Prostate gland (tissue), 2 donors: Measurements from ENCODE around the gene SPATA31D1. TPM values are rescaled to one million over a fixed set of nuclear protein-coding genes. Genes with fewer than 3 reads are reported as not detected.

Experiments used
- DNase-seq: peaks from one replicate; pipeline ENCODE4 v3.0.0-alpha.2; 2019; ENCODE audit warnings: low spot score
- H3K27ac ChIP-seq, 2 donors: fragments of 200-600 bp; sonication (generic); 2 replicates each; pipeline ENCODE4 v1.5.1; 2017 to 2019
- H3K27me3 ChIP-seq: fragments of 200-600 bp; sonication (generic); replicated peaks from 2 replicates; pipeline ENCODE4 v1.5.1; 2019; ENCODE audit not compliant: insufficient read depth
- H3K36me3 ChIP-seq, 2 donors: fragments of 200-600 bp; sonication (generic); 1 replicate in 1 of 2; 2 replicates in 1 of 2; pipeline versions ENCODE4 v1.5.1 to v1.8.1; 2017 to 2019
- H3K4me1 ChIP-seq: fragments of 200-600 bp; sonication (generic); replicated peaks from 2 replicates; pipeline ENCODE4 v1.5.1; 2019
- H3K4me3 ChIP-seq, 2 donors: fragments of 200-600 bp; sonication (generic); 2 replicates each; pipeline ENCODE4 v1.5.1; 2017 to 2019
- H3K9me3 ChIP-seq: fragments of 200-600 bp; sonication (generic); 2 replicates; pipeline ENCODE4 v1.5.1; 2017
- CTCF ChIP-seq, 4 experiments: fragments of 200-600 bp in 2 of 4; fragments of 450-650 bp in 2 of 4; sonication (generic) in 2 of 4; IDR thresholded peaks; 1 replicate in 3 of 4; 2 replicates in 1 of 4; pipeline ENCODE4 v1.5.1; 2016 to 2019; ENCODE audit warnings: antibody characterized with exemption in 4 of 4, mild to moderate bottlenecking in 2 of 4, moderate library complexity in 2 of 4
- POLR2A ChIP-seq: fragments of 450-650 bp; IDR thresholded peaks from one replicate; pipeline ENCODE4 v1.6.1; 2016; ENCODE audit warnings: antibody characterized with exemption, mild to moderate bottlenecking
- POLR2AphosphoS5 ChIP-seq: sonication (generic); formaldehyde crosslinking; IDR thresholded peaks from one replicate; pipeline ENCODE4 v1.6.1; 2017; ENCODE audit warnings: antibody characterized with exemption
- WGBS: methylation state at CpG from one replicate; pipeline ENCODE4 v1.1.5; 2018; 5-methylcytosine and 5-hydroxymethylcytosine counted together
- intact Hi-C: fragments of 100-400 bp; cut with DNase I; formaldehyde crosslinking; loops from one replicate; pipeline ENCODE4 v1.14.2; 2022
- total RNA-seq, 2 donors: library from RNA; depleted of rRNA; stranded (reverse); fragments of >200 nt; gene quantifications; one replicate each; pipeline ENCODE4 v1.1.0, GENCODE V29; 2016

The SPATA31D1 gene
- total RNA-seq, 2 donors from 2014 or later = 2.0 TPM; not detected in 1

GRCh38 chr9:81968026-81968425, 20.5 kb upstream of the SPATA31D1 start:
- Histone ChIP-seq H3K4me3 (no peak overlapping the region), H3K4me1 (no peaks in the 10 kb centered on the region), H3K36me3 (no peaks in the 10 kb centered on the region), H3K27me3 (no peaks in the 10 kb centered on the region), H3K9me3 (no peaks in the 10 kb centered on the region), H3K27ac (no peak overlapping the region)
- no peak for DNase-seq
- TF ChIP-seq POLR2AphosphoS5 (no peak), POLR2A (no peak), CTCF (IDR thresholded peaks at IDR 0.05) (no peak)
- intact Hi-C loops = no loop called here
- WGBS = 93% methylated on average over 3 of the region's 3 CpGs

DNA sequence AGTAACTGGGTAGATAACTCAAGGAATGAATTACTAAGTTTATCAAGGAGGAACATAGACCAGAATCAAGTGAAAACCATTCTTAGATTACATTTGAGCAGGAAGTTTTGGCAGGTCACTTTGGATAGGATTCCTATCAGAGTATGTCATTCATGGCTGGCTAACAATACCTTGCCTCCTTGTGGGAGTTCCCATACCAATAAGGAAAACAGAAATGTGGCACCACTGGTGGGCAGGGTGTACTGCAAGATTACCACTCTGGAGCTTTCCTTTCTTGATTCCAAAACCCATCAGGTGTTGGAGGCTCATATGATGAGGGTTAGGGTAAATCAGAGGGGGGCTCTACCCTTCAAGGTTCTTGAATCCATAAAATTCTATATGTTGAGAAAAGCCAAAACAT, 18.6 kb upstream of the SPATA31D1 start:
- no peak for TF ChIP-seq POLR2AphosphoS5
- TF ChIP-seq POLR2A = no peak
- TF ChIP-seq CTCF (IDR thresholded peaks at IDR 0.05) = no peak
- Histone ChIP-seq H3K4me1 (no peaks in the 10 kb centered on the region), H3K9me3 (no peaks in the 10 kb centered on the region), H3K36me3 (no peaks in the 10 kb centered on the region), H3K4me3 (no peak overlapping the region), H3K27ac (no peak overlapping the region), H3K27me3 (no peaks in the 10 kb centered on the region)
- intact Hi-C loops = no loop called here
- DNase-seq = no peak

DNA sequence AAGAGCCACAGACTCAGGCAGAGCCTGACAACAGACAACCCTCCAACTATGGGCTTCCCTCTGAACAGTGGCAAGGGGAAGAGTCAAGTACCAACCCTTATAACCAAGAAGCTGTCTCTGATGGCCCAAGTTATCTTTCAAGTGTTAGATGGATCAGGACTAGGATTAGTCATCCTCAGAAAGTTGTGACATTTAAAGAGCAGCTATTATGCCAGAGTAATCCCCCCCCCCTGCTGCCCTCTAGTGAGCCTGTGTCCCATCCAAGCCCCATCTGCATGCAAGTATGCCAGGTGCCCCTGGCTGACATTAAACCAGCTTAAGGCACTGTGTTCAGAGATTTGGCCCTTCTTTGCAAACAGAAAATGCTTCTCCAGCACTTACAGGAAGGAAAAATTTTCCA, 16.8 kb upstream of the SPATA31D1 start:
- Histone ChIP-seq H3K27me3 (no peaks in the 10 kb centered on the region), H3K4me1 (no peaks in the 10 kb centered on the region), H3K9me3 (no peaks in the 10 kb centered on the region), H3K36me3 (no peaks in the 10 kb centered on the region), H3K4me3 (no peak overlapping the region), H3K27ac (no peak overlapping the region)
- no peak for DNase-seq
- intact Hi-C loops = no loop called here
- no peak for TF ChIP-seq POLR2A
- no peak for TF ChIP-seq POLR2AphosphoS5
- no peak for TF ChIP-seq CTCF (IDR thresholded peaks at IDR 0.05)

GRCh38 chr9:81974764-81975163, 13.8 kb upstream of the SPATA31D1 start:
- Histone ChIP-seq H3K4me3 (no peak overlapping the region), H3K27me3 (no peaks in the 10 kb centered on the region), H3K27ac (no peak overlapping the region), H3K36me3 (no peaks in the 10 kb centered on the region), H3K4me1 (no peaks in the 10 kb centered on the region), H3K9me3 (no peaks in the 10 kb centered on the region)
- DNase-seq = no peak
- intact Hi-C loops = no loop called here
- 94% methylated on average over 5 of the region's 5 CpGs for WGBS
- TF ChIP-seq POLR2A = no peak
- no peak for TF ChIP-seq CTCF (IDR thresholded peaks at IDR 0.05)
- no peak for TF ChIP-seq POLR2AphosphoS5

DNA sequence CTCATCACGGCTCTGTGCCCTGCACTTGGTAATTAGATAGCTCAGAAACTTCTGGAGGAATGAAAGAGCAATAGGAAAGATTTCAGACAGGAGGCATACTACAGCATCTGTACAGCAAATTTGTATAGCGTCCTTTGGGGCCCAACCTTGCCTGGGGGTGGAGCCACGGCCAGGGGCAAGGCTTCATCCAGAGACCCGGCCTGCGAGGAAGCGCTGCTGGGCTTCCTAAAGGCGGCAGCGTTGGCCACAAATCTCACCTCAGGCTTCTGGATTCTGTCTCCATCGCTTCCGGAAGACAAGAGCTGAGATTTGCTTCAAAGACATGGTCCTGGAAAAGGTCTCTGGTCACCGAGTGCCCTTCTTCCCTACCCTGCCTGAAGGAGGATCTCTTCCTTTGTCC, 12.2 kb upstream of the SPATA31D1 start:
- 96% methylated on average over 11 of the region's 11 CpGs for WGBS
- TF ChIP-seq POLR2AphosphoS5 = no peak
- no peak for TF ChIP-seq CTCF (IDR thresholded peaks at IDR 0.05)
- TF ChIP-seq POLR2A = no peak
- DNase-seq = no peak

More for the DNA sequence above, 12.2 kb upstream of the SPATA31D1 start:
- Histone ChIP-seq H3K36me3 (no peaks in the 10 kb centered on the region), H3K4me1 (no peaks in the 10 kb centered on the region), H3K27me3 (no peaks in the 10 kb centered on the region), H3K27ac (no peak overlapping the region), H3K9me3 (no peaks in the 10 kb centered on the region), H3K4me3 (no peak overlapping the region)
- intact Hi-C loops = no loop called here
